ENCODE results near the gene SPDEF.

The SPDEF gene

GRCh38 chr6:34551720-34552119, 4.4 kb downstream of the SPDEF start:
- ATAC-seq, result no peak
- TF ChIP-seq ZC3H10 (CRISPR knock-in tag; IDR thresholded peaks at IDR 0.05), result no peak

DNA sequence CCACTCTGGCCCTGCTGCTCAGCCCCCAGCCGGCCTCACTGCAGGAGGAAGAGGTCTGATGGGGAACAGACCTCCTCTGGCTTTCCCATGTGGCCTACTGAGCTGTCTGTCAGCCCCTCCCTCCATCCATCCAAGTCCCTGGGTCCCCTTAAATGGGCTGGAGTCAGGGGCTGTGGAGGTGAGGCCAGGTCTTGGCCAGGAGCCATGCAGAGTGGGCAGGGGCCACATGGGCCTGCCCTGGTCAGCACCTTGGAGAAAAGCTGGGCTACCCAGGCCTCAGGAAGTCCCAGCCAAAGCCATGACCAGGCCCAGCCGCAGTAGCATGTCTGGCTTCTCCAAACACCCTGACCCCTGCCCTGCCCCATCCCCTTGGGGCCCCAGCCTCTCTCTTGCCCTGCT, 6.3 kb downstream of the SPDEF start:
- TF ChIP-seq ZC3H10 (CRISPR knock-in tag; IDR thresholded peaks at IDR 0.05) (no peak), SNAI2 (CRISPR knock-in tag; IDR thresholded peaks at IDR 0.05) (no peak), PPARA (CRISPR knock-in tag; IDR thresholded peaks at IDR 0.05; ENCODE audit: borderline replicate concordance) (no peak), ZNF565 (CRISPR knock-in tag; conservative IDR thresholded peaks at IDR 0.05; ENCODE audit: low read depth) (no peak), BACH2 (CRISPR knock-in tag; IDR thresholded peaks at IDR 0.05; ENCODE audit: borderline replicate concordance) (no peak), ZFP3 (CRISPR knock-in tag; IDR thresholded peaks at IDR 0.05) (no peak), OSR1 (CRISPR knock-in tag; IDR thresholded peaks at IDR 0.05) (no peak), RARB (CRISPR knock-in tag; IDR thresholded peaks at IDR 0.05) (no peak), TCF4 (CRISPR knock-in tag; IDR thresholded peaks at IDR 0.05; ENCODE audit: borderline replicate concordance) (no peak)
- ATAC-seq, result no peak

- TF ChIP-seq TCF4 (CRISPR knock-in tag; IDR thresholded peaks at IDR 0.05; ENCODE audit: borderline replicate concordance), result no peak
- no peak for TF ChIP-seq ARNTL (CRISPR knock-in tag; IDR thresholded peaks at IDR 0.05; ENCODE audit: borderline replicate concordance, low read depth)
- no peak for TF ChIP-seq OSR1 (CRISPR knock-in tag; IDR thresholded peaks at IDR 0.05)
- no peak for ATAC-seq
Observed at GRCh38 chr6:34549026-34549803, 6.9 kb downstream of the SPDEF start.

- TF ChIP-seq ISL1 (CRISPR knock-in tag; IDR thresholded peaks at IDR 0.05) (no peak), ESRRG (CRISPR knock-in tag; IDR thresholded peaks at IDR 0.05) (no peak), ARNTL (CRISPR knock-in tag; IDR thresholded peaks at IDR 0.05; ENCODE audit: borderline replicate concordance, low read depth) (no peak), ZNF565 (CRISPR knock-in tag; conservative IDR thresholded peaks at IDR 0.05; ENCODE audit: low read depth) (no peak), ZFP3 (CRISPR knock-in tag; IDR thresholded peaks at IDR 0.05) (no peak), TCF4 (CRISPR knock-in tag; IDR thresholded peaks at IDR 0.05; ENCODE audit: borderline replicate concordance) (no peak), PATZ1 (CRISPR knock-in tag; IDR thresholded peaks at IDR 0.05; ENCODE audit: borderline replicate concordance) (no peak), CSRNP3 (CRISPR knock-in tag; IDR thresholded peaks at IDR 0.05) (no peak), GLIS3 (CRISPR knock-in tag; IDR thresholded peaks at IDR 0.05) (no peak), ZFP30 (CRISPR knock-in tag; IDR thresholded peaks at IDR 0.05) (no peak), ZNF70 (CRISPR knock-in tag; IDR thresholded peaks at IDR 0.05) (no peak), RARB (CRISPR knock-in tag; IDR thresholded peaks at IDR 0.05) (no peak), ZNF8 (CRISPR knock-in tag; IDR thresholded peaks at IDR 0.05) (no peak), PPARA (CRISPR knock-in tag; IDR thresholded peaks at IDR 0.05; ENCODE audit: borderline replicate concordance) (no peak)
- TF ChIP-seq, protein P1, sequence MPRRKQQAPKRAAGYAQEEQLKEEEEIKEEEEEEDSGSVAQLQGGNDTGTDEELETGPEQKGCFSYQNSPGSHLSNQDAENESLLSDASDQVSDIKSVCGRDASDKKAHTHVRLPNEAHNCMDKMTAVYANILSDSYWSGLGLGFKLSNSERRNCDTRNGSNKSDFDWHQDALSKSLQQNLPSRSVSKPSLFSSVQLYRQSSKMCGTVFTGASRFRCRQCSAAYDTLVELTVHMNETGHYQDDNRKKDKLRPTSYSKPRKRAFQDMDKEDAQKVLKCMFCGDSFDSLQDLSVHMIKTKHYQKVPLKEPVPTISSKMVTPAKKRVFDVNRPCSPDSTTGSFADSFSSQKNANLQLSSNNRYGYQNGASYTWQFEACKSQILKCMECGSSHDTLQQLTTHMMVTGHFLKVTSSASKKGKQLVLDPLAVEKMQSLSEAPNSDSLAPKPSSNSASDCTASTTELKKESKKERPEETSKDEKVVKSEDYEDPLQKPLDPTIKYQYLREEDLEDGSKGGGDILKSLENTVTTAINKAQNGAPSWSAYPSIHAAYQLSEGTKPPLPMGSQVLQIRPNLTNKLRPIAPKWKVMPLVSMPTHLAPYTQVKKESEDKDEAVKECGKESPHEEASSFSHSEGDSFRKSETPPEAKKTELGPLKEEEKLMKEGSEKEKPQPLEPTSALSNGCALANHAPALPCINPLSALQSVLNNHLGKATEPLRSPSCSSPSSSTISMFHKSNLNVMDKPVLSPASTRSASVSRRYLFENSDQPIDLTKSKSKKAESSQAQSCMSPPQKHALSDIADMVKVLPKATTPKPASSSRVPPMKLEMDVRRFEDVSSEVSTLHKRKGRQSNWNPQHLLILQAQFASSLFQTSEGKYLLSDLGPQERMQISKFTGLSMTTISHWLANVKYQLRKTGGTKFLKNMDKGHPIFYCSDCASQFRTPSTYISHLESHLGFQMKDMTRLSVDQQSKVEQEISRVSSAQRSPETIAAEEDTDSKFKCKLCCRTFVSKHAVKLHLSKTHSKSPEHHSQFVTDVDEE (CRISPR knock-in tag; IDR thresholded peaks at IDR 0.05), result no peak
- TF ChIP-seq, protein P2, sequence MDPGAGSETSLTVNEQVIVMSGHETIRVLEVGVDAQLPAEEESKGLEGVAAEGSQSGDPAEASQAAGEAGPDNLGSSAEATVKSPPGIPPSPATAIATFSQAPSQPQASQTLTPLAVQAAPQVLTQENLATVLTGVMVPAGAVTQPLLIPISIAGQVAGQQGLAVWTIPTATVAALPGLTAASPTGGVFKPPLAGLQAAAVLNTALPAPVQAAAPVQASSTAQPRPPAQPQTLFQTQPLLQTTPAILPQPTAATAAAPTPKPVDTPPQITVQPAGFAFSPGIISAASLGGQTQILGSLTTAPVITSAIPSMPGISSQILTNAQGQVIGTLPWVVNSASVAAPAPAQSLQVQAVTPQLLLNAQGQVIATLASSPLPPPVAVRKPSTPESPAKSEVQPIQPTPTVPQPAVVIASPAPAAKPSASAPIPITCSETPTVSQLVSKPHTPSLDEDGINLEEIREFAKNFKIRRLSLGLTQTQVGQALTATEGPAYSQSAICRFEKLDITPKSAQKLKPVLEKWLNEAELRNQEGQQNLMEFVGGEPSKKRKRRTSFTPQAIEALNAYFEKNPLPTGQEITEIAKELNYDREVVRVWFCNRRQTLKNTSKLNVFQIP (CRISPR knock-in tag; IDR thresholded peaks at IDR 0.05; ENCODE audit: borderline replicate concordance, low read depth), result no peak
- ATAC-seq, result no peak
Observed at GRCh38 chr6:34547701-34548644, 8.2 kb downstream of the SPDEF start.
